SK-N-SH (cell line): ENCODE results near the gene CCNL2. TPM values are rescaled to one million over a fixed set of nuclear protein-coding genes. Genes with fewer than 3 reads are reported as not detected.

Source experiments
- CTCF ChIA-PET: fragments of 300-600, 350-600 bp; formaldehyde crosslinking; extraction: SDS; loops from one replicate; lab custom pipeline; 2021; lab: Yijun Ruan, JAX
- POLR2A ChIA-PET: fragments of 350-600 bp; sonication (Branson Sonifier 250); formaldehyde crosslinking; extraction: SDS; loops from one replicate; lab custom pipeline; 2020; ENCODE audit warnings: antibody characterized with exemption, inconsistent platforms; lab: Yijun Ruan, JAX
- DNase-seq: peaks from one replicate; pipeline ENCODE4 v3.0.0; 2012
- H2AFZ ChIP-seq: fragments of 200-600 bp; sonication (generic); 2 replicates; pipeline ENCODE4 v1.8.1; 2016; ENCODE audit warnings: antibody characterized with exemption, mild to moderate bottlenecking, low read depth
- H3F3A ChIP-seq: fragments of 200-600 bp; sonication (generic); replicated peaks from 2 replicates; pipeline ENCODE3; 2016; ENCODE audit warnings: antibody characterized with exemption, mild to moderate bottlenecking; ENCODE audit not compliant: insufficient read depth
- H3K27ac ChIP-seq, 2 experiments: fragments of 200-500 bp in 1 of 2; fragments of 200-600 bp in 1 of 2; sonication (Bioruptor generic) in 1 of 2; sonication (generic), shearing (Covaris generic) in 1 of 2; 2 replicates each; pipeline versions ENCODE4 v1.5.1 to v1.6.1; 2014 to 2016; ENCODE audit warnings: low read depth in 2 of 2, inconsistent platforms in 1 of 2, low read length in 1 of 2, mild to moderate bottlenecking in 1 of 2, mixed read lengths in 1 of 2
- H3K27me3 ChIP-seq: fragments of 200-600 bp; sonication (generic), shearing (Covaris generic); 2 replicates; pipeline ENCODE4 v1.6.1; 2016; ENCODE audit warnings: mixed run types; ENCODE audit not compliant: insufficient read depth
- H3K36me3 ChIP-seq, 2 experiments: fragments of 200-500 bp in 1 of 2; fragments of 200-600 bp in 1 of 2; sonication (Bioruptor generic) in 1 of 2; sonication (generic) in 1 of 2; replicated peaks in 1 of 2; 2 replicates each; pipeline versions ENCODE3 to v1.5.1; 2014 to 2016; ENCODE audit warnings: low read length in 1 of 2, mild to moderate bottlenecking in 1 of 2; ENCODE audit not compliant: insufficient read depth in 2 of 2, control insufficient read depth in 1 of 2
- H3K4me1 ChIP-seq, 2 experiments: fragments of 200-500 bp in 1 of 2; fragments of 200-600 bp in 1 of 2; sonication (Bioruptor generic) in 1 of 2; sonication (generic), shearing (Covaris generic) in 1 of 2; 2 replicates each; pipeline versions ENCODE4 v1.5.1 to v1.6.1; 2014 to 2016; ENCODE audit warnings: low read depth in 1 of 2, low read length in 1 of 2, mixed run types in 1 of 2; ENCODE audit not compliant: insufficient read depth in 2 of 2, control insufficient read depth in 1 of 2
- H3K4me2 ChIP-seq: fragments of 200-600 bp; sonication (generic), shearing (Covaris generic); 2 replicates; pipeline ENCODE4 v1.6.1; 2017; ENCODE audit warnings: mixed run types
- H3K4me3 ChIP-seq, 2 experiments: fragments of 200-500 bp in 1 of 2; fragments of 200-600 bp in 1 of 2; sonication (Bioruptor generic) in 1 of 2; sonication (generic), shearing (Covaris generic) in 1 of 2; 2 replicates each; pipeline versions ENCODE4 v1.5.1 to v1.8.1; 2014 to 2016; ENCODE audit warnings: low read depth in 2 of 2, inconsistent platforms in 1 of 2, low read length in 1 of 2, mild to moderate bottlenecking in 1 of 2, mixed read lengths in 1 of 2, moderate library complexity in 1 of 2
- H3K79me2 ChIP-seq: fragments of 200-600 bp; sonication (generic); 2 replicates; pipeline ENCODE4 v1.8.1; 2017; ENCODE audit warnings: mild to moderate bottlenecking; ENCODE audit not compliant: insufficient read depth
- H3K9ac ChIP-seq: fragments of 200-600 bp; sonication (generic); 2 replicates; pipeline ENCODE4 v1.6.1; 2017; ENCODE audit warnings: mixed run types
- H3K9me2 ChIP-seq: fragments of 200-600 bp; sonication (generic); 2 replicates; pipeline ENCODE4 v1.6.1; 2017; ENCODE audit warnings: mixed run types
- H3K9me3 ChIP-seq: fragments of 200-600 bp; sonication (generic); 2 replicates; pipeline ENCODE4 v1.6.1; 2017; ENCODE audit warnings: mixed run types, mild to moderate bottlenecking, moderate library complexity
- H4K20me1 ChIP-seq: fragments of 200-600 bp; sonication (generic); 2 replicates; pipeline ENCODE4 v1.6.1; 2017; ENCODE audit warnings: mild to moderate bottlenecking, mixed run types; ENCODE audit not compliant: insufficient read depth
- FOXJ3 ChIP-seq: sonication (generic); formaldehyde crosslinking; IDR thresholded peaks from 2 replicates; pipeline ENCODE4 v1.5.1; 2020; ENCODE audit warnings: mild to moderate bottlenecking, missing genetic modification reagents
- JUND ChIP-seq: IDR thresholded peaks from 2 replicates; pipeline ENCODE4 v1.4.0; 2012
- MEF2A ChIP-seq: IDR thresholded peaks from 2 replicates; pipeline ENCODE4 v1.4.0; 2012; ENCODE audit warnings: low read depth, borderline replicate concordance
- PBX3 ChIP-seq: IDR thresholded peaks from 2 replicates; pipeline ENCODE4; 2012
- POLR2AphosphoS5 ChIP-seq: IDR thresholded peaks from 2 replicates; pipeline ENCODE4 v1.6.1; 2012; ENCODE audit warnings: low read depth, low read length
- RFX5 ChIP-seq: IDR thresholded peaks from 2 replicates; pipeline ENCODE4 v1.6.1; 2012; ENCODE audit warnings: mild to moderate bottlenecking, improper control_type of control experiment, low read length
- YY1 ChIP-seq: IDR thresholded peaks from 2 replicates; pipeline ENCODE4 v1.4.0; 2012; ENCODE audit warnings: low read depth, mild to moderate bottlenecking
- WGBS: methylation state at CpG from one replicate; pipeline ENCODE4 v1.1.6; 2017; ENCODE audit warnings: low lambda C conversion rate; 5-methylcytosine and 5-hydroxymethylcytosine counted together
- polyA plus RNA-seq, 3 experiments: library from polyadenylated mRNA; depleted of rRNA; stranded (reverse); fragments of >200 nt; gene quantifications; 2 replicates each; pipeline ENCODE4 v1.2.3, GENCODE V29; 2012
- TF ChIP-seq, protein P1 (sequence below): IDR thresholded peaks from 2 replicates; pipeline ENCODE4 v1.4.0; 2012; ENCODE audit warnings: low read depth
- TF ChIP-seq, protein P2 (sequence below): IDR thresholded peaks from 2 replicates; pipeline ENCODE4 v1.4.0; 2012; ENCODE audit warnings: low read depth, borderline replicate concordance

The CCNL2 gene
- polyA plus RNA-seq, 1 of the 3 experiments (the other 2 are of a cell fraction), result 362 TPM

GRCh38 chr1:1355416-1355815 lies 43.7 kb downstream of the CCNL2 start:
- peak overlapping the region in 1 of 2 experiments; percentile 34; a peak in 1 of 4 replicates for H3K27ac ChIP-seq
- WGBS, result 1% methylated on average over 15 of the region's 52 CpGs
- no peak overlapping the region for H3K4me2 ChIP-seq
- H3K9me3 ChIP-seq, result no peaks in the 10 kb centered on the region
- peaks cover 13 to 59% of the 10 kb centered on the region in 2 experiments; a peak in 3 of 4 replicates for H3K4me1 ChIP-seq
- H3F3A ChIP-seq, result peaks cover 9% of the 10 kb centered on the region
- H3K79me2 ChIP-seq, result no peaks in the 10 kb centered on the region
- no peak overlapping the region for H3K9ac ChIP-seq
- H3K36me3 ChIP-seq, result no peaks in the 10 kb centered on the region
- TF ChIP-seq MEF2A, result no peak
- TF ChIP-seq, protein P1, sequence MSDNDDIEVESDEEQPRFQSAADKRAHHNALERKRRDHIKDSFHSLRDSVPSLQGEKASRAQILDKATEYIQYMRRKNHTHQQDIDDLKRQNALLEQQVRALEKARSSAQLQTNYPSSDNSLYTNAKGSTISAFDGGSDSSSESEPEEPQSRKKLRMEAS, result peak; percentile 60; the same call in 1 of the 2 replicates
- no peaks in the 10 kb centered on the region for H3K9me2 ChIP-seq
- peak overlapping the region in 1 of 2 experiments; percentile 39; a peak in 2 of 4 replicates for H3K4me3 ChIP-seq
- no peaks in the 10 kb centered on the region for H3K27me3 ChIP-seq
- peak; percentile 87 for DNase-seq
- H2AFZ ChIP-seq, result no peak overlapping the region
- H4K20me1 ChIP-seq, result no peaks in the 10 kb centered on the region
- ChIA-PET POLR2A (interaction anchor here (1.0 to 1.3 kb wide), 2 partner anchors 16 to 20 kb away, joined by 4 to 6 read pairs; partner anchors contain the start of gene AURKAIP1), CTCF (interaction anchor here (1.0 to 5.1 kb wide), 3 partner anchors 10 to 19 kb away, joined by 3 to 48 read pairs (median 10); partner anchors contain the start of gene AURKAIP1)

- no CpG with 5 or more reads among the region's 116 CpGs for WGBS
- H3K4me3 ChIP-seq, result peak overlapping the region in 1 of 2 experiments; percentile 31; a peak in 1 of 4 replicates
- ChIA-PET POLR2A (interaction anchor here (1.0 to 1.3 kb wide), 2 partner anchors 17 to 21 kb away, joined by 4 to 6 read pairs; partner anchors contain the start of gene AURKAIP1), CTCF (interaction anchor here (1.0 to 5.1 kb wide), 3 partner anchors 9 to 20 kb away, joined by 3 to 48 read pairs (median 10); partner anchors contain the start of gene AURKAIP1)
- no peaks in the 10 kb centered on the region for H3K9me2 ChIP-seq
- H4K20me1 ChIP-seq, result no peaks in the 10 kb centered on the region
- peaks cover 7 to 51% of the 10 kb centered on the region in 2 experiments; a peak in 2 of 4 replicates for H3K4me1 ChIP-seq
- H3K4me2 ChIP-seq, result no peak overlapping the region
- H3K36me3 ChIP-seq, result no peaks in the 10 kb centered on the region
- no peak overlapping the region for H3K27ac ChIP-seq
- no peaks in the 10 kb centered on the region for H3K9me3 ChIP-seq
- no peaks in the 10 kb centered on the region for H3K79me2 ChIP-seq
- peak; percentile 63 for DNase-seq
- H3F3A ChIP-seq, result peaks cover 9% of the 10 kb centered on the region
- no peaks in the 10 kb centered on the region for H3K27me3 ChIP-seq
- TF ChIP-seq POLR2AphosphoS5, result no peak
- no peak for TF ChIP-seq RFX5
- no peak for TF ChIP-seq FOXJ3 (CRISPR knock-in tag)
- TF ChIP-seq, protein P2, sequence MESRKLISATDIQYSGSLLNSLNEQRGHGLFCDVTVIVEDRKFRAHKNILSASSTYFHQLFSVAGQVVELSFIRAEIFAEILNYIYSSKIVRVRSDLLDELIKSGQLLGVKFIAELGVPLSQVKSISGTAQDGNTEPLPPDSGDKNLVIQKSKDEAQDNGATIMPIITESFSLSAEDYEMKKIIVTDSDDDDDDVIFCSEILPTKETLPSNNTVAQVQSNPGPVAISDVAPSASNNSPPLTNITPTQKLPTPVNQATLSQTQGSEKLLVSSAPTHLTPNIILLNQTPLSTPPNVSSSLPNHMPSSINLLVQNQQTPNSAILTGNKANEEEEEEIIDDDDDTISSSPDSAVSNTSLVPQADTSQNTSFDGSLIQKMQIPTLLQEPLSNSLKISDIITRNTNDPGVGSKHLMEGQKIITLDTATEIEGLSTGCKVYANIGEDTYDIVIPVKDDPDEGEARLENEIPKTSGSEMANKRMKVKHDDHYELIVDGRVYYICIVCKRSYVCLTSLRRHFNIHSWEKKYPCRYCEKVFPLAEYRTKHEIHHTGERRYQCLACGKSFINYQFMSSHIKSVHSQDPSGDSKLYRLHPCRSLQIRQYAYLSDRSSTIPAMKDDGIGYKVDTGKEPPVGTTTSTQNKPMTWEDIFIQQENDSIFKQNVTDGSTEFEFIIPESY, result no peak
- TF ChIP-seq YY1, result no peak
- TF ChIP-seq JUND, result no peak
- TF ChIP-seq PBX3, result peak; percentile 15; the same call in 1 of the 2 replicates
- H2AFZ ChIP-seq, result no peak overlapping the region
- H3K9ac ChIP-seq, result no peak overlapping the region
Observed at GRCh38 chr1:1354271-1355247, 44.6 kb downstream of the CCNL2 start.
